WTC11 (cell line): ENCODE measurements around the gene GPR161. TPM values are rescaled to one million over a fixed set of nuclear protein-coding genes. Genes with fewer than 3 reads are reported as not detected.

ENCODE experiments used
- ATAC-seq: fragments of 200-7000 bp; cut with Tn5 transposase; 2 replicates; pipeline ENCODE4 v1.10.0; 2021; ENCODE audit warnings: mild to moderate bottlenecking, moderate library complexity
- CTCF ChIA-PET: fragments of 300-600 bp; sonication (Branson Sonifier 250); formaldehyde crosslinking; loops from one replicate; lab custom pipeline; 2021; ENCODE audit warnings: antibody characterized with exemption; lab: Charles Lee
- POLR2A ChIA-PET: fragments of 350-600 bp; sonication (Branson Sonifier 250); formaldehyde crosslinking; loops from one replicate; lab custom pipeline; 2021; ENCODE audit warnings: antibody characterized with exemption; lab: Charles Lee
- DNase-seq: peaks from one replicate; pipeline ENCODE4 v3.0.0; 2021; ENCODE audit warnings: low spot score
- H3K27ac Mint-ChIP-seq: 2 replicates; pipeline ENCODE4 v1.8.0; 2021; ENCODE audit warnings: mixed read lengths
- H3K27me3 Mint-ChIP-seq: 2 replicates; pipeline ENCODE4 v1.8.0; 2021; ENCODE audit warnings: low read depth, mild to moderate bottlenecking, moderate library complexity, mixed read lengths
- H3K36me3 Mint-ChIP-seq: 2 replicates; pipeline ENCODE4 v1.8.0; 2021; ENCODE audit warnings: mixed read lengths
- H3K4me1 Mint-ChIP-seq: 2 replicates; pipeline ENCODE4 v1.8.0; 2022; ENCODE audit warnings: mixed read lengths
- H3K4me3 Mint-ChIP-seq: 2 replicates; pipeline ENCODE4 v1.8.0; 2021; ENCODE audit warnings: mild to moderate bottlenecking, moderate library complexity, mixed read lengths
- H3K9me3 Mint-ChIP-seq: 2 replicates; pipeline ENCODE4 v1.8.0; 2021; ENCODE audit warnings: mixed read lengths
- CREB1 ChIP-seq: sonication (generic); formaldehyde crosslinking; IDR thresholded peaks from 2 replicates; pipeline ENCODE4 v1.8.0; 2023; ENCODE audit warnings: mild to moderate bottlenecking, missing genetic modification reagents
- ETV6 ChIP-seq: sonication (generic); formaldehyde crosslinking; IDR thresholded peaks from 2 replicates; pipeline ENCODE4 v1.8.1; 2022; ENCODE audit warnings: mild to moderate bottlenecking, missing genetic modification reagents
- FOXJ3 ChIP-seq: sonication (generic); formaldehyde crosslinking; IDR thresholded peaks from 2 replicates; pipeline ENCODE4 v1.9.0; 2021; ENCODE audit warnings: missing genetic modification reagents, mild to moderate bottlenecking, borderline replicate concordance
- FOXK1 ChIP-seq: sonication (generic); formaldehyde crosslinking; IDR thresholded peaks from 2 replicates; pipeline ENCODE4 v1.8.0; 2022; ENCODE audit warnings: mild to moderate bottlenecking, moderate library complexity, missing genetic modification reagents
- GTF2I ChIP-seq: fragments of 250-450 bp; sonication (Bioruptor Pico); conservative IDR thresholded peaks from 2 replicates; pipeline ENCODE4 v1.4.0; 2021; ENCODE audit warnings: mild to moderate bottlenecking
- MYBL2 ChIP-seq: sonication (generic); formaldehyde crosslinking; IDR thresholded peaks from 2 replicates; pipeline ENCODE4 v1.8.1; 2023; ENCODE audit warnings: mild to moderate bottlenecking, moderate library complexity, missing genetic modification reagents
- NFATC4 ChIP-seq: fragments of 250-450 bp; sonication (Bioruptor Pico); IDR thresholded peaks from 2 replicates; pipeline ENCODE4 v1.9.0; 2021; ENCODE audit warnings: mild to moderate bottlenecking
- NFE2L1 ChIP-seq: sonication (generic); formaldehyde crosslinking; IDR thresholded peaks from 2 replicates; pipeline ENCODE4 v1.8.1; 2023; ENCODE audit warnings: missing genetic modification reagents
- SMAD4 ChIP-seq: sonication (generic); formaldehyde crosslinking; IDR thresholded peaks from 2 replicates; pipeline ENCODE4 v1.8.0; 2022; ENCODE audit warnings: mild to moderate bottlenecking, missing genetic modification reagents
- ZNF263 ChIP-seq: sonication (generic); formaldehyde crosslinking; IDR thresholded peaks from 2 replicates; pipeline ENCODE4 v1.8.1; 2022; ENCODE audit warnings: low read depth, mild to moderate bottlenecking, moderate library complexity, missing genetic modification reagents
- ZNF281 ChIP-seq: sonication (generic); formaldehyde crosslinking; IDR thresholded peaks from 2 replicates; pipeline ENCODE4 v1.8.0; 2023; ENCODE audit warnings: mild to moderate bottlenecking, missing genetic modification reagents
- ZNF317 ChIP-seq: sonication (generic); formaldehyde crosslinking; IDR thresholded peaks from 2 replicates; pipeline ENCODE4 v1.8.1; 2023; ENCODE audit warnings: low read depth, mild to moderate bottlenecking, moderate library complexity, missing genetic modification reagents, borderline replicate concordance
- ZNF425 ChIP-seq: fragments of 250-450 bp; sonication (Bioruptor Pico); conservative IDR thresholded peaks from 2 replicates; pipeline ENCODE4 v1.9.0; 2021; ENCODE audit warnings: mild to moderate bottlenecking
- ZNF512 ChIP-seq: sonication (generic); formaldehyde crosslinking; IDR thresholded peaks from 2 replicates; pipeline ENCODE4 v1.8.1; 2022; ENCODE audit warnings: missing genetic modification reagents, borderline replicate concordance
- ZNF671 ChIP-seq: fragments of 250-450 bp; sonication (Bioruptor Pico); IDR thresholded peaks from 2 replicates; pipeline ENCODE4 v1.8.0; 2021; ENCODE audit warnings: mild to moderate bottlenecking
- total RNA-seq: library from RNA; stranded (reverse); gene quantifications from 3 replicates; pipeline ENCODE4 v1.2.3, GENCODE V29; 2021
- TF ChIP-seq, protein P1 (sequence below): fragments of 250-450 bp; sonication (Bioruptor Pico); IDR thresholded peaks from 2 replicates; pipeline ENCODE4 v1.9.0; 2021; ENCODE audit warnings: mild to moderate bottlenecking, borderline replicate concordance
- TF ChIP-seq, protein P2 (sequence below): sonication (generic); formaldehyde crosslinking; IDR thresholded peaks from 2 replicates; pipeline ENCODE4 v1.8.1; 2023; ENCODE audit warnings: mild to moderate bottlenecking, missing genetic modification reagents, moderate library complexity
- TF ChIP-seq, protein P3 (sequence below): sonication (generic); formaldehyde crosslinking; IDR thresholded peaks from 2 replicates; pipeline ENCODE4 v1.8.1; 2023; ENCODE audit warnings: mild to moderate bottlenecking, missing genetic modification reagents, moderate library complexity
- TF ChIP-seq, protein P4 (sequence below): sonication (generic); formaldehyde crosslinking; IDR thresholded peaks from 2 replicates; pipeline ENCODE4 v1.8.0; 2023; ENCODE audit warnings: missing genetic modification reagents, mild to moderate bottlenecking, borderline replicate concordance

GPR161 gene
- total RNA-seq, 1 experiment from 2014 or later = 11.6 TPM

DNA sequence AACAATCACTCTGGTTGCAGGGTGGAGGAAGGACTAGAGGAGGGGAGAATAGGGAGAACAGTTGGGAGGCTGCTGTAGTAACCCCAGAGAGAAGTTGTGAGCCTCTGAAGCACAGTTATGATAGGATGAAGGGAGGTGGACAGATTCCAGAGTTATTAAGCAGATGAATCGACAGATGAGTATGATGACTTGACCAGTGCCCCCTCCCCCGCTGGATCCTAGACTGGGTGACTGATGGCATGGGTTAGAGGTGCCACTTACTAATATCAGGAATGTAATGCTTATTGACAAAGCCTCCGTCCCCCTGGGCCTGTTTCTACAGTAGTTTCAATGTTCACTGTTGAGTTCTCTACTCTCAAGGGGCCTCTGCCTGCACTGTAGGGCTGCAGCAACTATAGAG, 28.0 kb upstream of the GPR161 start:
- DNase-seq (no peak), ATAC-seq (no peak)
- Mint-ChIP-seq H3K36me3 (peaks cover 7% of the 10 kb centered on the region), H3K4me3 (no peak overlapping the region), H3K27ac (no peak overlapping the region), H3K9me3 (peaks cover 15% of the 10 kb centered on the region), H3K27me3 (peaks cover 5% of the 10 kb centered on the region; the same call in 1 of the 2 replicates), H3K4me1 (no peaks in the 10 kb centered on the region)
- TF ChIP-seq ZNF425 (CRISPR knock-in tag) (no peak), ZNF671 (CRISPR knock-in tag) (no peak), ZNF281 (CRISPR knock-in tag) (no peak), MYBL2 (CRISPR knock-in tag) (no peak), NFATC4 (CRISPR knock-in tag) (no peak), ZNF317 (no peak), GTF2I (no peak), NFE2L1 (CRISPR knock-in tag) (no peak), FOXJ3 (CRISPR knock-in tag) (no peak), ETV6 (CRISPR knock-in tag) (no peak), CREB1 (CRISPR knock-in tag) (no peak)
- TF ChIP-seq, protein P1, sequence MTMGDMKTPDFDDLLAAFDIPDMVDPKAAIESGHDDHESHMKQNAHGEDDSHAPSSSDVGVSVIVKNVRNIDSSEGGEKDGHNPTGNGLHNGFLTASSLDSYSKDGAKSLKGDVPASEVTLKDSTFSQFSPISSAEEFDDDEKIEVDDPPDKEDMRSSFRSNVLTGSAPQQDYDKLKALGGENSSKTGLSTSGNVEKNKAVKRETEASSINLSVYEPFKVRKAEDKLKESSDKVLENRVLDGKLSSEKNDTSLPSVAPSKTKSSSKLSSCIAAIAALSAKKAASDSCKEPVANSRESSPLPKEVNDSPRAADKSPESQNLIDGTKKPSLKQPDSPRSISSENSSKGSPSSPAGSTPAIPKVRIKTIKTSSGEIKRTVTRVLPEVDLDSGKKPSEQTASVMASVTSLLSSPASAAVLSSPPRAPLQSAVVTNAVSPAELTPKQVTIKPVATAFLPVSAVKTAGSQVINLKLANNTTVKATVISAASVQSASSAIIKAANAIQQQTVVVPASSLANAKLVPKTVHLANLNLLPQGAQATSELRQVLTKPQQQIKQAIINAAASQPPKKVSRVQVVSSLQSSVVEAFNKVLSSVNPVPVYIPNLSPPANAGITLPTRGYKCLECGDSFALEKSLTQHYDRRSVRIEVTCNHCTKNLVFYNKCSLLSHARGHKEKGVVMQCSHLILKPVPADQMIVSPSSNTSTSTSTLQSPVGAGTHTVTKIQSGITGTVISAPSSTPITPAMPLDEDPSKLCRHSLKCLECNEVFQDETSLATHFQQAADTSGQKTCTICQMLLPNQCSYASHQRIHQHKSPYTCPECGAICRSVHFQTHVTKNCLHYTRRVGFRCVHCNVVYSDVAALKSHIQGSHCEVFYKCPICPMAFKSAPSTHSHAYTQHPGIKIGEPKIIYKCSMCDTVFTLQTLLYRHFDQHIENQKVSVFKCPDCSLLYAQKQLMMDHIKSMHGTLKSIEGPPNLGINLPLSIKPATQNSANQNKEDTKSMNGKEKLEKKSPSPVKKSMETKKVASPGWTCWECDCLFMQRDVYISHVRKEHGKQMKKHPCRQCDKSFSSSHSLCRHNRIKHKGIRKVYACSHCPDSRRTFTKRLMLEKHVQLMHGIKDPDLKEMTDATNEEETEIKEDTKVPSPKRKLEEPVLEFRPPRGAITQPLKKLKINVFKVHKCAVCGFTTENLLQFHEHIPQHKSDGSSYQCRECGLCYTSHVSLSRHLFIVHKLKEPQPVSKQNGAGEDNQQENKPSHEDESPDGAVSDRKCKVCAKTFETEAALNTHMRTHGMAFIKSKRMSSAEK = no peak
- ChIA-PET CTCF (interaction anchor here (1.1 kb wide), 1 partner anchor 71 kb away, joined by 3 read pairs; no protein-coding TSS in a partner anchor), POLR2A (no interaction called here)

DNA sequence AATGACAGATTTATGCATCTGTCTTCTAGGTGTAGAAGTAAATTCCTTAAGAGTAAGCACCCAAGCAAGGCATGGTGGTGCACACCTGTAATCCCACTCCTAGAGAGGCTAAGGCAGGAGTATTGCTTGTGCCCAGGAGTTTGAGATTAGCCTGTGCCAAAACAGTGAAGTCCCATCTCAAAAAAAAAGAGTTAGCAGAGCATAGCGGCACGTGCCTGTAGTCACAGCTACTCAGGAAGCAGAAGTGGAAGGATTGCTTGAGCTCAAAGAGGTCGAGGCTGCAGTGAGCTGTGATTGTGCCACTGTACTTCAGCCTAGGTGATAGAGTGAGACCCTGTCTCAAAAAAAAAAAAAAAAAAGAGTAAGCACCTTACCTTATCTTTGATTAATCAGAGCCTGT, 26.9 kb upstream of the GPR161 start:
- Mint-ChIP-seq H3K4me1 (no peaks in the 10 kb centered on the region), H3K9me3 (peaks cover 22% of the 10 kb centered on the region), H3K36me3 (peaks cover 7% of the 10 kb centered on the region), H3K27me3 (peaks cover 5% of the 10 kb centered on the region; the same call in 1 of the 2 replicates), H3K4me3 (no peak overlapping the region), H3K27ac (no peak overlapping the region)
- DNase-seq (no peak), ATAC-seq (no peak)
- ChIA-PET CTCF (interaction anchor here (1.1 kb wide), 1 partner anchor 72 kb away, joined by 3 read pairs; no protein-coding TSS in a partner anchor), POLR2A (no interaction called here)
- TF ChIP-seq, protein P2, sequence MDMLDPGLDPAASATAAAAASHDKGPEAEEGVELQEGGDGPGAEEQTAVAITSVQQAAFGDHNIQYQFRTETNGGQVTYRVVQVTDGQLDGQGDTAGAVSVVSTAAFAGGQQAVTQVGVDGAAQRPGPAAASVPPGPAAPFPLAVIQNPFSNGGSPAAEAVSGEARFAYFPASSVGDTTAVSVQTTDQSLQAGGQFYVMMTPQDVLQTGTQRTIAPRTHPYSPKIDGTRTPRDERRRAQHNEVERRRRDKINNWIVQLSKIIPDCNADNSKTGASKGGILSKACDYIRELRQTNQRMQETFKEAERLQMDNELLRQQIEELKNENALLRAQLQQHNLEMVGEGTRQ = no peak
- TF ChIP-seq ZNF512 (CRISPR knock-in tag) = no peak
- TF ChIP-seq SMAD4 (CRISPR knock-in tag) = no peak
- TF ChIP-seq ZNF263 (CRISPR knock-in tag) = no peak
- TF ChIP-seq, protein P3, sequence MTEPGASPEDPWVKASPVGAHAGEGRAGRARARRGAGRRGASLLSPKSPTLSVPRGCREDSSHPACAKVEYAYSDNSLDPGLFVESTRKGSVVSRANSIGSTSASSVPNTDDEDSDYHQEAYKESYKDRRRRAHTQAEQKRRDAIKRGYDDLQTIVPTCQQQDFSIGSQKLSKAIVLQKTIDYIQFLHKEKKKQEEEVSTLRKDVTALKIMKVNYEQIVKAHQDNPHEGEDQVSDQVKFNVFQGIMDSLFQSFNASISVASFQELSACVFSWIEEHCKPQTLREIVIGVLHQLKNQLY (CRISPR knock-in tag) = no peak
- TF ChIP-seq, protein P4, sequence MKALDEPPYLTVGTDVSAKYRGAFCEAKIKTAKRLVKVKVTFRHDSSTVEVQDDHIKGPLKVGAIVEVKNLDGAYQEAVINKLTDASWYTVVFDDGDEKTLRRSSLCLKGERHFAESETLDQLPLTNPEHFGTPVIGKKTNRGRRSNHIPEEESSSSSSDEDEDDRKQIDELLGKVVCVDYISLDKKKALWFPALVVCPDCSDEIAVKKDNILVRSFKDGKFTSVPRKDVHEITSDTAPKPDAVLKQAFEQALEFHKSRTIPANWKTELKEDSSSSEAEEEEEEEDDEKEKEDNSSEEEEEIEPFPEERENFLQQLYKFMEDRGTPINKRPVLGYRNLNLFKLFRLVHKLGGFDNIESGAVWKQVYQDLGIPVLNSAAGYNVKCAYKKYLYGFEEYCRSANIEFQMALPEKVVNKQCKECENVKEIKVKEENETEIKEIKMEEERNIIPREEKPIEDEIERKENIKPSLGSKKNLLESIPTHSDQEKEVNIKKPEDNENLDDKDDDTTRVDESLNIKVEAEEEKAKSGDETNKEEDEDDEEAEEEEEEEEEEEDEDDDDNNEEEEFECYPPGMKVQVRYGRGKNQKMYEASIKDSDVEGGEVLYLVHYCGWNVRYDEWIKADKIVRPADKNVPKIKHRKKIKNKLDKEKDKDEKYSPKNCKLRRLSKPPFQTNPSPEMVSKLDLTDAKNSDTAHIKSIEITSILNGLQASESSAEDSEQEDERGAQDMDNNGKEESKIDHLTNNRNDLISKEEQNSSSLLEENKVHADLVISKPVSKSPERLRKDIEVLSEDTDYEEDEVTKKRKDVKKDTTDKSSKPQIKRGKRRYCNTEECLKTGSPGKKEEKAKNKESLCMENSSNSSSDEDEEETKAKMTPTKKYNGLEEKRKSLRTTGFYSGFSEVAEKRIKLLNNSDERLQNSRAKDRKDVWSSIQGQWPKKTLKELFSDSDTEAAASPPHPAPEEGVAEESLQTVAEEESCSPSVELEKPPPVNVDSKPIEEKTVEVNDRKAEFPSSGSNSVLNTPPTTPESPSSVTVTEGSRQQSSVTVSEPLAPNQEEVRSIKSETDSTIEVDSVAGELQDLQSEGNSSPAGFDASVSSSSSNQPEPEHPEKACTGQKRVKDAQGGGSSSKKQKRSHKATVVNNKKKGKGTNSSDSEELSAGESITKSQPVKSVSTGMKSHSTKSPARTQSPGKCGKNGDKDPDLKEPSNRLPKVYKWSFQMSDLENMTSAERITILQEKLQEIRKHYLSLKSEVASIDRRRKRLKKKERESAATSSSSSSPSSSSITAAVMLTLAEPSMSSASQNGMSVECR = no peak
- no peak for TF ChIP-seq FOXK1 (CRISPR knock-in tag)
- TF ChIP-seq ZNF317 = no peak
